Body of pancreas (tissue), 4 donors: ENCODE results near the gene TPM1.

ENCODE experiments used
- CTCF ChIP-seq, 7 experiments: fragments of 450-650 bp in 4 of 7; fragments of 200-600 bp in 3 of 7; sonication (generic) in 3 of 7; IDR thresholded peaks; one replicate each; pipeline ENCODE4 v1.5.1; 2016 to 2019; ENCODE audit warnings: antibody characterized with exemption in 7 of 7
- POLR2A ChIP-seq, 3 donors: fragments of 450-650 bp; IDR thresholded peaks; one replicate each; pipeline ENCODE4 v1.6.1; 2016; ENCODE audit warnings: antibody characterized with exemption in 3 of 3, mild to moderate bottlenecking in 2 of 3

DNA sequence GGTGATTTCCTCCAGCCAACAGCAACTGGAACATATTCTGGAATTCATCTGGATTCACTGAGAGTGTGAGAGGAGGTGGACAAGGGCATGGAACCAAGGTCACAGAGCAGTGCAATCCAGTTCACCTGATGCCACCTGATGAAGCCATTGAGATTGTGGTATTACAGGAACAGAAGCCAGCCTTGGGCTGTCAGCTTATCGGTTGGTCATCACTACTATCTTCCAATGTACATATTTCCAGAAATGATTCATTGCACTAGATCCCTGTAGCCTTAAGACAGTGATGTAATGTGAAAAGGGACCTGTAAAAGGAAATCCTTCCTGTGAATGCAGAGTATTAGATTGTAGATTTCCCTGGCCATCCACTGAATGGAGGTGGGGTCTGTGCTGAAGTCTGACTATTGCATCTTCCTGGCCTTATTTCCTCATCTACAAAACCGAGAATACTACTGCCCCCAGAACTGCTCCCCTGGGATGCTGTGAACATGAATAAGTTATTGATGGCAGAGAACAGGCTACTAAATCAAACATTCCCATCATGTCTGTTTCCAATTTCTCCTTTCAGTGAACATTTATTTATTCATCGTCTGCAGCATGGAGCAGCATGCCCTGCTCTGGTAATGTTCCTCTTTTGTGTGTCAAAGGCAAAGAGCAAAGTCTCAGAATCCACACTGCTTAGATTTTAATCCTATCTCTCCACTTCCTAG is 47.4 kb upstream of the TPM1 start:
- TF ChIP-seq CTCF (IDR thresholded peaks at IDR 0.05) (no peak), POLR2A (IDR thresholded peaks at IDR 0.05) (no peak)
